ENCODE measurements around the gene NRXN2.

NRXN2 gene

DNA sequence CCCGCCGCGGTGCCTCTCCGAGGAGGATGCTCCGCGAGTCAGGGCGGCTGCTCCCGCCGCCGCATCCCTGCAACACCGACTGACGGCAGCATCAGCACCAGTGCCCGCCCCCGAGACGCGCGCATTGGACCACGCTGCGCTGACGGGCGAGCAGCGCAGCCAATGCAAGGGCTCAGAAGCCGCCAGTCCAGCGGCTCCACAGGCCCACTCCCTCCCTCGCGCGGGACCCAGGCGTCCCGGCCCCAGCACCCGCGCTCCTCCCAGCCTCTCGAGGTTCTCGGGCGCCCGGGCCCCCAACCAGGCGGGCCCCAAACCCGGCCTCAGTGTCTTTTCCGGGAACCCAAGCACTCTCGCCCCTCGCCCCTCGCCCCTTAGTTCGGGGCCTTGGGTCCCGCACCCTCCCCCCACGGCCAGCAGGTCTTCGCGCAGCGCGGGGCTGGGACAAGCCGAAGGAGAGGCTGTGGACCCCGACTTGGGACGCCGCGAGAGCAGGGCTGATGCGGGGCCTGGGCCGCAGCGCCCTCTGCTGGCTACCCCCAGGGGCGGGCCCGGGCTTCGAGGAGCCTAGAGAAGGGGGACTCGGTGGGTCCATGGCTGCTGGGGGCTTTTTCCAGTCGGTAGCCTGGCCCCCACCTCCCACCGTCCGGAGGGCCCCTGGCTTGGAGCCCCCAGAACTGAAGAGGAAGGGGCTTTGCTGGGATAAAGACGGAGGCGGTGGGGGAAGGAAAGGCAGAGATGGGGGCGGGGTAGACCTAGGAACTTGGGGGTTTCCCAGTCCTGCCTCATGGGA, at the start of gene NRXN2:
TSS of gene NRXN2 (minus strand) at position 81 of the 790 bp plus-strand sequence. CDS start 9,498 bp downstream, outside the sequence.
- peak; percentile 79 for DNase-seq

DNA sequence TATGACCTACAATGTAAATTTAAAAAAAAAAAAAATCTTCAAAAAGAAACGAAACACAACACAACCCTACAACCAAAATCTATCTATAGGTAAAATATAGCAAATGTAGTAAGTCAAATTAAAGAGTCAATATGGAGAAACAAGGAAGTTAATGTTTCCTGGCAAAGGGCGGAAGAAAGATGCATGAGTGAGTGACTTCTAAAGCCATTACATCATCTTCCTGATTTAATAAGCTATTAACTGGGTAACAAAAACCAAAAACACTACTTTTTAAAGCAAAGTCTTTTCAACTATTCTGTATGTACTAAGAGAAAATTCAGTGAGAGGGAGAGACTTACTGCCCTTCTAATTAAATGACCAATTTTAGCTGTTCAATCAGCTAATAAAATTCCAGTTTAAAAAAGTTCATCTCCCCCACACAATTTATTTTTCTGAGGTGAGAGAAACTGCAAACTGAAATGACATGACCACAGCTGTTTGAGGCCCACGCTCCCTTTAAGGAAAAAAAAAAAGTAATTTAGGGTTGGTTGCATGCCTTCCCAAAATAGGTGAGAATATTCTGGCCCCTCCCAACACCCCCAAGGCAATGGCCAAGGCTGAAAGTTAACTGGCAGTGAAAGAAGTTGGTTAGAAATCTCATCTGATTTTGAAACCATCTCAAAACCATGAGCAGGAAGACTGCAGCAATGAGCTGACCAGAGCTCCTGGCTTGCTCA, 49.5 kb upstream of the NRXN2 start:
- no peak for DNase-seq

GRCh38 chr11:64771861-64772260, 48.9 kb upstream of the NRXN2 start:
- no peak for DNase-seq

DNA sequence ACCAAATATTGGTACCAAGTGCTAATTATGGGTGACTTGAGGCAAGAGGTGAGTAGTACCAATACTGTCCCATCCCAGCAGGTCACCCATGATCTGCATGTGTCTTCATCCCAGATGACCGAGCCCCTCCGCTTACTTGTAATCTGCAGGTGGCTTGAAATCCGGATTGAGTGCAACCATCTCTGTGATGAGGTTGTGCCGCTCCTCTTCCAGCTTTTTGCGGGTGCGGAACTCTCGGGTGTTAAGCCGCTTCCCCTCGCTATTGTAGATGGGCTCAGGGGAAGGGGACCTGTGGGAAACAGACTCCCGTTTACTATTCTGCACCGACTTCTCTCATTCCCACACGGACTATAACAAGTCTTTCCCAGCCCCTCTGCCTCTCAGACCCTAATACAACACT, 47.1 kb upstream of the NRXN2 start:
- DNase-seq = no peak

DNA sequence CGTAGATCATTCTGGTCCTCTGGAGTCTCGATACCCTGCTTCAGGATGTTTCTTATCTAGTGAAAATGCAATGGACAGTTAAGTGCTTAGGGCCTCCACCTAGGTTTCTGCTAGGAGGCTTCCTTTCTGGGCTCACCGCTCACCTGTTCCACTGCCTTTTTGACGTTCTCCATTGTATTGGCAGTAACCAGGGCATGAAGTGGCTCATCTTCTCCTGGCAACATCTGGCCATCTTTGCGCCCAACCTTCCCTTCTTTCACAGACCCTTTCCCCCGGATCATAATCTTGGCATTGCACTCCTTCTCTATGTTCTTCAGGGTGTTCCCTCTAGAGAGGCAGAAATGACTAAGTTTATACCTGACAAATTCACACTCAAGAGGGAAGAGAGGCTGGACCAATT, 46.3 kb upstream of the NRXN2 start:
- DNase-seq = no peak

DNA sequence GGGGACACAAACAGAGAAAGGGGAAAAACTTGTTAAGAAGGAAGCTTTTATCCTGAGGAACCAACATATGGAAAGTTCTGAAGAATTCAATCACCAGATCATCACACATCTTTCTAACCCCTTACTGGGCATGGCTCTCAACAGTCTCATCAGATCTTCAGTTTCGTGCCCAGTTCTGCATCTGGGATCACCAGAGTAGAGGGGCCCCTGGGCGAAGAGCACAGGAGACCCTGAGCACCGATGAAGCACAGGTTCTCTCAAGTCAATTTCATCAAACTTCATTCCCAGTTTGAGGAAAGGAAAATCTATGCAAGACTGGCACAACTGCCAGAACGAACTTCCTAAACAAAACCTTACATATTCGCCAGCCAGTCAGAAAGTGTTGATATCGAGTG, 45.3 kb upstream of the NRXN2 start:
- no peak for DNase-seq

DNA sequence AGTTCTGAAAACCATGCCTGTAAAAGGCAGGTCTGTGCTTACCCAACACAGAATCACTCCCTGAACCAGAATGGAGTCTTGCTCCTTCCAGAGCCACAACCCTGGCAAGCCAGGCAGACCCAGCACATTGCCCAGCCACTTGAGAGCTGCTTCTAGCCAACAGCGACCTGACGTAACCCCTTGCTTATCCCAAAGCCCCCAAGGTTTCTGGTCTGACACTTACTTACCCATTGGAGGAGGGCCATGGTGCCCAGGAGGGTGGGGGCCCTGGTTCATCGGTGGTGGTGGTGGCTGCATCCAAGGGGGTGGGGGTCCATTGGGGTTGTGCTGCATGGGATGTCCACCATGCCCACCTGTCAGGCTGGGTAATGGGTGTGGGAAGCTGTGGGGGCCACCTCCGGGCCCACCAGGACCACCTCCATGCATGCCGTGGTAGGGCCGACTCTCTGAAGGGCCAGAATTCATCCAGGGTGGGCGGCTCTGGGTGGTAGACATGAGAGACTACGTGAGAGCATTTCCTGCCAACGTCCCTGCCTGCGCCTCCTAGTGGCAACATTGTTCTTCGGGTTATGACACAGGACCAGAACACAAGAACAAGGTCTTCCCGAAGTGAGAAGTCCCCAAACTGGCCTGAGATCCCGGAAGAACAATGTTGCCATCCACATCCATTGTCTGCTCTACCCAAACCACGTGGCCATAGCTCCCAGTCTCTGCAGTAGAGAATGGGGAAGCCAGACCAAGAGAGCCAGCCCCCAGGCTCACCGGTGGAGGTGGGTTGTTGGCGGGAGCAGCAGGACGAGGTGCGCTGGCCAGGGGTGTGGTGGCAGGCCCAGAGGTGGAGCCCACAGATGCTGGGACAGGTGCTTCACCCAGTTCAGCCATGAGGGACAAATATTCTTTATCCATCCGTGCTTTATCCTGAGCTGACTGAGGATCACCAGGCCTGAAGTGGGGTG, 44.6 kb upstream of the NRXN2 start:
- peak; percentile 91 for DNase-seq

DNA sequence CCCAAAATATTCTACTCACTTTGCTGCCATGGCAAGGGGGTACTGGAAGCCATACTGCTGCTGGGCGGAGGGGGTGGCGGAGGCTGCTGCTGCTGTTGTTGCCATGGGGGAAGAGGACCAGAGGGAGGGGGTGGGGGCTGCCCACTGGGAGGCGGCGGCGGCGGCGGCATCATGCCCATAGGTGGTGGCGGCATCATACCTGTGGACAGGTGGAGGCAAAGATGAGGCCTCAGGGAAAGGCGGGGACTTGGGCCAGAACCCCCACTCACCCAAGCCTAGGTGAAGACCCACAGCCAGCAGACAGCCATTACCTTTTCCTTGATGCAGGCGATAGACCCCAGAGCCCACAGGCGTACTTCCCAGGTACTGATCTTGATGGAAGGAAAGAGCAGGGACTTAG, 43.9 kb upstream of the NRXN2 start:
- no peak for DNase-seq

- DNase-seq = peak; percentile 8
Measured at GRCh38 chr11:64765851-64766665, 43.1 kb upstream of the NRXN2 start.

DNA sequence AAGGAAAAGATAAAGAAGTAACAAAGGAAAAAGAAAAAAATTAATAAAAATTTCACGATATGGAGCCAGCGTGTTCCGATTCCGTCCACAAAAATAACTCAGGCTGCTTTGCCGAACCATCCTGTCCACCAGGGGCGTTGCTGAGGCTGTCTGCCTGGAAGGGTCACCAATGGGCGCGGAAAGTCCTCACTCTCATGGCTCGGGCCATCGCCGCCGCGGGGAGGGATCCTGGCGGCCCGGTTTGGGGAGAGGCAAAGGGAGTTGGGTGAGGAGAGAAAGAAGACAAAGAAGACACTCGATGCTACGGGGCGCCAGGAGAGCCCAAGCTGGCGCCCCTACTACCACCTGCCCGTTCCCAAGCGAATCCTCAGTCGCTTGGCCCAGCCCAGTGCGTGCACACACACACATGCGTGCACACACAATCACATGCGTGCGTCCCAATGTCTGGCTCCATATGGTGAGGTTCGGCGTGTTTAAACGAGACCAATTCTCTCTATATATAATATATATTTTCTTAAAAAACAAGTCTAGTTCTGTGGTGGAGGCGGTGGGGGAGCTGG, 42.4 kb upstream of the NRXN2 start:
- DNase-seq = peak; percentile 2

- DNase-seq = no peak
Measured at GRCh38 chr11:64764753-64765152, 41.8 kb upstream of the NRXN2 start.

DNA sequence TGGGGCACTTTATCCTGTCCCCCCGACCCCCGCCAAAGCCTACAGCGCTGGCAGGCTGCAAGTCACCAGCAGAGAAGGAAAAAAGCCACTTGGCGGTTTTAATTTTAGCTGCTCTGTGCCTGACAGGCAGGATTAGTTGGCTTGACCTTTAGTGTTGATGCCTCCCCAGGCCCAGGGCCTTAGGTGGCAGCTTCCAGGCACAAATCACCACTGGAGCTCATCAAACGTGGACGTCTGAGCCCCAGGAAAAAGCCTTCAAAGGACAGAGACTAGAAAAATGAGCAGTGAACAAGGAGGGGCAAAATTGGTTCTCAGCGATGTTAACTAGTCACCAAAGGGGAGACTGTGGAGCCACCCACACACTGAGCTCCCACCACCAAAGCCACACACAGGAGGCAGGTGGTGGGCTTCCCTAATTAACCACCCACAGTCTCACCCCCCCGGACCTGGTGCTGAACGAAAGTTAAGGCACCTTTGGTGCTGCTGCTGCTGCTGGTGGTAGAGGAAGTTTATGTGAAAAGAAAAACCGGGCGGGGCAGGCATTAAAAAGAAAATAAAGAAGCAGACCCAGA, 41.1 kb upstream of the NRXN2 start:
- DNase-seq = peak; percentile 79

DNA sequence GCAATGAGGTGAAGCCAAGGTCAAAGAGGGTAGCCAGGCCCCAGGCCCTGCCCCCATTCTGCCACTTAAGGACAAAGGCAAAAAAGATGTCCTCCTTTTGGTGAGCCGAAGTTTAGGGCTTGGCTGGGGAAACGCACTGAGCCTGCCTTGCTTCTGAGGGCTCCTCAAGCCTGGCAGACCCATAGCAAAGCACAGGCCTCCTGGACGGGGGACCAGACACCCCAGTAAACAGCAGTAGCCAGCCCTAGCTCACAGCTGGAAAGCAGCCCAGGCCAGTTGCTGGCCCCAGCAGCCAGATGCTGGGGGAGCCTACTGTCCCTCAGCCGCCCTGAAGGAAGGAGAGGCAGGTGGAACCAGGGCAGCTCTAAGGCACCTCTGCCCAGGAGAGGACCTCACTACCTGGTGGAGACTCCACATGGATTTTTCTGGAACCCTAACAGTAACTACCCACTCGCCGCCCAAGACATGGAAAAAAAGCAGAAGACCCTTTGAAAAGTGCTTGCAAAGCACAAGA, 40.6 kb upstream of the NRXN2 start:
- no peak for DNase-seq

DNA sequence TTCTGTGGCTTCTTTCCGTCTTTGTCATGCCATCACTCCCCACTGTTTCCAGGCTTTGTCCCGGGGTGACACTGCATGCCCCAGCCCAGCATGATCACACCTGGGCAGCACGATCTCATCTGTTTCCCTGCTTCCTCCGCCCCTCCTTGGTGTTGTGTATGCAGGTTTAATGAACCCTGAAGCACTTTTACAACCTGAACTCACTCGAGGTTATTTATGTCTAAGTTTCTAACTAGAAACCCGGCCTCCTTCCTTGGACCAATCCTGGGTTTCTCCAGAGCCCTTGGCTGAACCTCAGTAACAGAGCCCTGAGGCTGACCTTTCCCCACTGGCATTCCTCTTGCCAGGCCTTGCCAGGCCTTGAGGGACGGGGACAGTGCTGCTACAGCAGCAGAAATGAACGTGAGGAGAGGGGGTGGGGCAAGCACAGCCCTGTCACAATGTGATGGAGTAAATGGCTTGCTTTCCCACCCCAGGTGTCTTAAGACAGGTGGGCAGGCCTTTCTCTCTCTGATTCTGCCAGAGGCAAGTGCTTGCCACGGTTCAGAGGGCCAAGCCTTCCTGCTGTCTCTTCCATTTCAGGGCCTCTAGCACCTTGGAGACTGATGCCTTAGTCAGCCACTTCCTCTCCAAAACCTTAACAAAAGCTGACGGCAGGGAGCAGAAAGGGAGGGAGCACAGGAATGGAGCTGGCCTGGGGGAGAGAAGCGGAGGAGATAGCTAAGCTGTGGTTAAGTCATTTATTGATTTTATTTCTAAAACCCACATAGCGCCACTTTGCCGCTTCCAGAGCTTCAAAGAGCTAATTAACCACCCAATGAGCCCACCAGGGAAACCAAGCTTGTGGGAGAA, 39.9 kb upstream of the NRXN2 start:
- no peak for DNase-seq

GRCh38 chr11:64762277-64762673, 39.3 kb upstream of the NRXN2 start:
- no peak for DNase-seq

- DNase-seq = no peak
Measured at GRCh38 chr11:64760759-64761420, 37.9 kb upstream of the NRXN2 start.

GRCh38 chr11:64759722-64760719, 37.0 kb upstream of the NRXN2 start, which contains the start of gene PYGM:
PYGM (minus strand) TSS chr11:64759974; CDS start chr11:64759898, 76 bp downstream.
- no peak for DNase-seq

- DNase-seq = no peak
Measured at GRCh38 chr11:64759131-64759721, 36.2 kb upstream of the NRXN2 start.
